NCI-H146 (cell line): ENCODE data around the gene FBN2.

ENCODE experiments used
- DNase-seq: peaks from one replicate; lab custom pipeline; 2025; lab: John Stamatoyannopoulos, UW

The FBN2 gene

DNA sequence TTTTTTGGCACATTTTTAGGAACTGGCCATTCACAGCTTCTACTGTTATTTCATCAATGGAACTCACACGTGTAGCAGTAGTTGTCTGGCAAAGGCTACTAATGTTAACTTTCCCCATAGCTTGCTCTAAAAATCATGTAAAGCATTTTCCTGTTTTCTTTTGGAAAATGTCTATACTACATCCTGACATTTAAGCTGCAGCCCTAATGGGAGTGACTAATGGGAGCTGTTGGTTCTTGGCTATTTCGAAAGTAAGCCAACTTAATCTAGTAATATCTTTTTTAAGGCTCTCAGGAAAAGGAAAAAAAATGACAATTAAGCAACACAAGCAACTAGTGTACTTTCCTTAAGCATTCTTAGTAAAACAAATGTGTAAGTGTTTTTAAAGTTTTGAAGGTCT, 285.3 kb downstream of the FBN2 start:
- no peak for DNase-seq

DNA sequence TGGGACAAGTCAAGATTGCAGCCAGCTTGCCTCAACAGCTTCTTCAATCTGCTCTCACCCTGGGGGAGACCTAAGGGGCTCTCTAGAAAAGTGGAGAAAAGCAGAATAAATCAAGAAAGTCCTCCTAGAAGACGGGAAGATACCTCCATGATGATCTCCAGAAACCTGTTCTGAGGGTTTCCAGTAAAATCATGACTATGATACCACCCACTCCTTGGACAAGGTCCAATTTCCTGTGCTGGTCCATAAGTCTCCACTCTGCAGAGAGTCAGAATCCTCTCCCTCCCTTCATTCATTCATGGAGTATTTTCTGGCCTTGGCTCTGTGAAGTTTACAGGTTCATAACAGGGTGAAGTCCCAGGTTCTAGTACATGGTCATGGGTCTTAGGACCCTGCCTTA, 285.8 kb downstream of the FBN2 start:
- DNase-seq, result no peak

DNA sequence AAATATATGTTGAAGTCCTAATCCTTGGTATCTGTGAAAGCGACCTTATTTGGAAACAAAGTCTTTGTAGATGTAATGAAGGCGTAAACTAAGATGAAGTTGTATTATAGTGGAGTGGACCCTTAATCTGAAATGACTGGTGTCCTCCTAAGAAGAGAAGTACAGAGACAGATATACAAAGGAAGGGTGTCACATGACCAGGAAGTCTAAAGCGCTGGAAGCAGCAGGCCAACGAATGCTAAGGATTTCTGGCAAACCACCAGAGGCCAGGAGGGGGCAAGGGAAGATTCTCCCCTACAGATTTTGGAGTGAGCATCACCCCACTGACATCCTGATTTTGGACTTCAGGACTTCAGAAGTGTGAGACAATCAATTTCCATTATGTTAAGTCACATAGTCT, 292.1 kb downstream of the FBN2 start:
- no peak for DNase-seq

DNA sequence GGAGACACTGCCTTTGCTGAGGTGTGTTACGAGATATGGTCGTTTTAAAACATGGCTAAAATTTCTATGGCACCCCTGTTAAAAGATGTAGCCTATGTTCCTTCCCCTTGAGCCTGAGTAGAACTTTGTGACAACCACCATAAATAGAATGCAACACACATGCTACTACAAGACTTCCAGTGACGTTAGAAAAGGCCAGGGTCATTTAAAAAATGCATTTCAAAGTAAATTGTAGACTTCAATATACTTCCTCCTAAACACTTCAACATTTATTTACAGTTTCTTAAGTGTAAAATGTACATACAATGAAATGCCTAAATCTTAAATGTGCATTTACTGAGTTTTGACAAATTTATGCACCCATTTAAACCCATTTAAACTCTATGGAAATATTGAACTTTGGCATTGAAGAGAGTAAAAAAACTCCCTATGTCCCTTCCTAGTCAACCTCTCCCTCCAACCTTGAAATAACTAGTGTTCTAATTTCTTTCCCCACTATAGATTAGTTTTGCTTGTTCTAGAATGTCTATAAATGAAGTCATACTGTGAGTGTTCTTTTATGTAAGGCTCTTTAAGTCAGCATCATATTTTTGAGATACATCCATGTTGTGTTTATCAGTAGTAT, 294.0 kb downstream of the FBN2 start:
- no peak for DNase-seq

DNA sequence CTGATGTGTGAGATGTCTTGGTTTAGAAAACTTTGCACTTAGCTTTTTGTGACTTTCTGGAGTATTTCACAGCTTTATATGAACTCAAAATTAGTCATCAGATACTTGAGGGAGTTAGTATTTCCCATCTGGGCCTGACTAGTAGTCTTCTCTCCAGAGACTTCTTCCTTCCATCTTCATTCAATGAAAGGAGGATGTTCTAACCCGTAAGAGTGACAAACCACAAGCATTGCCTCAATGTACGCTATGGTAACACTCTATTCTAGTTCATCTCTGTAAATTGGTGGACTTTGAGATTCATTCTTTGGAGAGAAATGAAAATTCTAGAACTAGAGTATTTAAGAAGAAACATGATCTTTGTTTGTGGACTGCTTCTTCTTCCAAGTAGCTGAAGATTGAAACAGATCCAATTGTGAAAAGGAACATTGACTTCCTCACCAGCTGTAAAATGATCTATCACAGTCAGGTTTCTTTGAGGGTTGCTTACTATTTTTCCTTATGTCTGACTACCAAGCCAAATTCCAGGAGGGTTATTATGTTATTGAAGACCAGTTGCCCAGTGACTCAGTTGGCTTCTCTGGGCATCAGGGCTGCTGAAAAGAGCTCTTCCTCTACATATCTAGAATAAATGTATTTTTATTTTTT, 296.9 kb downstream of the FBN2 start:
- no peak for DNase-seq

DNA sequence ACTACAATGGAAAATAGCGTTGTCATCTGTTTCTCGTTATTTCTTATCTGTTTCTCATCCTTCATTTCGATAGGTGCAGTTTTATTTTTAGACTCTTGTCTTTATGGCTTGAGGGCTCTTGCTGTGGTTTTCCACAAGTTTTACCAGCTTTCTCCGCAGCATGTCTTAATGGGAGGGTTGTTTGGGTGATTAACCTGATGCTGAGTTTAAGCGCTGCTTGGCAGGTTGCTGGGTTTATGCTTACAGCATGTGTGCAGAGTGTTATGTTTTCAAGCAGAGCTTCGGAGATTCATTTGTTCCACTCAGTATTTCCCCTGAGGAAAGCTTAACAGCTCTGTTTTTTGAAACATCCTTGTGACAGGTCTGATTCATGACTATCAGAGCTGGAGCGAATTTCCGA, 300.5 kb downstream of the FBN2 start:
- no peak for DNase-seq

DNA sequence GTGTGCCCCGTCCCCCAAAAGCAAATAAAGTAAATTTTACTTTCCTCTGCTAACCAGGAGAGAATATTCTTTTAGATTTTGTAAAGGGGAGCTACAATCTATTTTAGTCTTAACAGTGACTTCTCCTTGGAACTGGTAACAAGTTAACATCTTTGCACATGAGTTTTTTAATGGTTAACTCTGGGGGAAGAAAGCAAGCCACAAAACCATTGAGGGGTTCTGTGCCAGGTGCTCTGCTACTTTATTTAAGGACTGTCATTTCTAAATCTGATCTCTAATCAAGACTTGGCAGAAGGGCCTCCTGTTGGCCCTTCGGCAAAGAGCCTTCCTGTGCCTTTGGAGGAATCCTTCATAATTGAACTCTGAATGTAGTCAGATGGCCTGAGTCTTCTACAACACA, 301.0 kb downstream of the FBN2 start:
- DNase-seq, result no peak

DNA sequence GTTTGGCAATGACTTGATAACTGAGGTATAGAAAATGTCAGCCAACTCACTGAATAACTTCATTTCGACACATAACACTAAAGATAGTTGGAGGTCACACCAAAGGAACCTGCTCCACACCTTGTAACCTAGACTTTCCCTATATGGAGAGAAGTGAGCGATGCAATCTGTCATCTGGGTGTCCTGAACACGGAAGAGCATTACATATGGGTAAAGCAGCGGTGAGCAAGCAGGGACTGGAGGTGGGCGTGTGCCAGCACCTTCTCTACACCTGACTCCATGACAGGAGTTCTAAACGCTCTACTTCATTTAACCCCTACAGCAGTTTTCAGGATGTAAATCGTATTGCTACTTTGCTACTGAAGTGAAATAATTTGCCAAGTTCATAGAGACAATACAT, 301.7 kb downstream of the FBN2 start:
- DNase-seq, result no peak

DNA sequence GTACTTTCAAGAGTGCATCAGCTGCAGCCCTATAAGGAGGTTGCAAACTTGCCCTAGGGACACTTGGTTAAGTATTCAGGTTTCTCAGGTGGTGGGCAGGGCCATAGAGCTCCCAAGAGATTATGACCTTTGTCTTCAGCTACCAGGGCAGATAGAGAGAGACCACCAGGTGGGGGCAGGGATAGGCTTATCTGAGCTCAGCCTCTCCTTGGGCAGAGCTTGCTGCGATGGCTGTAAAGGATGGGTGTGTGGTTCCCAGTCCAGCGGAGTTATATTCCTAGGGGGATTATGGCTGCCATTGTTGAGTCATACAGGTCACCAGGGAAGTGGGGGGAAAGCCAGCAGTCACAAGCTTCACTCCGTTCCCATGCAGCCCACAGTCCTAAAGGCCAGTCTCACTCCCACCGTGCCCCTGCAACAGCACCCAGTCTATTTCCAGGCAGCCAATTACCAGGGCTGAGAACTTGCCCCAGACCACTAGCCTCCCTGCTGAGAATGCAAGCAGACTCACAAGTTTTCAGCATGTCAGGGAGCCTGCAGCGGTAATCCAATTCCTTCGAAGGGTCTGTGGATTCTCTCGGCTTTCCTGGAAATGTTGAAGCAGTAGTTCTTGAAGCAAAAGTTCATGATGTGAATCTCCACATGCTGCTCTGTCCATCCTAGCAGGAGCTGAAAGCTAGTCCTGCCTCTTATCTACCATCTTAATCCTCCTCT, 303.0 kb downstream of the FBN2 start:
- DNase-seq, result no peak

DNA sequence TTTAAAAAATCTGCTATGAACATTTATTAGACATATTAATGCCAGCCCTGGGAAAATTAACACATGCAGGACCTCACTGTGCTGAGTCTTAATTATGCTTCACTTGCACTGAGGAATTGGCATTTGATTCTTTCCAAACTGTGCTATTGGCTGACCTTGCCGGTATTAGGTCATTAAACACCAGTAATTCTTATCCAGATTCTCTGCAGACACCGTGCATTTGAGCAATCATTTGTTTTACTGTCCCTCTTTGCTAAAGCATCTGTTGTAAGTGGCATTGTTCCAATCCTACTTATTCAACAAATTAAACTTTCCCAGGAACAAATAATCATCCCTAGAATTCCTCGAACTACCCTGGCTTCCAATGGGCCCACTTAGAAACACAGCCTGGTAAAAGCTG, 309.5 kb downstream of the FBN2 start:
- no peak for DNase-seq

DNA sequence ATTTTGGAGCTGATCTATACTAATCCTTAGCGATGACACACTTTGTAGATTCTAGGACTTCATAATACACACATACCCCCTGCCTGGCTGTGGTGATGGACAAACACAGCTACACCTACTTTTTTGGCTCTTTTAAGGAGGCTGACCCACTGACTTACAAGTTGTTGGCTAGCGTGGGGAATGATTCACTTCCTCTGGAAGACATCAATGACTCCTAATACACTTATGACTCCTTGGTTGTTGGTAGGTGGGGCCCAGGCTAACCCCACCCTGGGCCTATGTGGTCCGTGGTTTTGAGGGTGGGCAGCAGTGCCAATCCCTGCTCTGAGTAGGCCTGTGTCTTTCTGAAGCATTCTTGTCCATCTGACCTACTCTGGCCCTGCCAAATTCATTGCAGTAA, 310.0 kb downstream of the FBN2 start:
- no peak for DNase-seq

DNA sequence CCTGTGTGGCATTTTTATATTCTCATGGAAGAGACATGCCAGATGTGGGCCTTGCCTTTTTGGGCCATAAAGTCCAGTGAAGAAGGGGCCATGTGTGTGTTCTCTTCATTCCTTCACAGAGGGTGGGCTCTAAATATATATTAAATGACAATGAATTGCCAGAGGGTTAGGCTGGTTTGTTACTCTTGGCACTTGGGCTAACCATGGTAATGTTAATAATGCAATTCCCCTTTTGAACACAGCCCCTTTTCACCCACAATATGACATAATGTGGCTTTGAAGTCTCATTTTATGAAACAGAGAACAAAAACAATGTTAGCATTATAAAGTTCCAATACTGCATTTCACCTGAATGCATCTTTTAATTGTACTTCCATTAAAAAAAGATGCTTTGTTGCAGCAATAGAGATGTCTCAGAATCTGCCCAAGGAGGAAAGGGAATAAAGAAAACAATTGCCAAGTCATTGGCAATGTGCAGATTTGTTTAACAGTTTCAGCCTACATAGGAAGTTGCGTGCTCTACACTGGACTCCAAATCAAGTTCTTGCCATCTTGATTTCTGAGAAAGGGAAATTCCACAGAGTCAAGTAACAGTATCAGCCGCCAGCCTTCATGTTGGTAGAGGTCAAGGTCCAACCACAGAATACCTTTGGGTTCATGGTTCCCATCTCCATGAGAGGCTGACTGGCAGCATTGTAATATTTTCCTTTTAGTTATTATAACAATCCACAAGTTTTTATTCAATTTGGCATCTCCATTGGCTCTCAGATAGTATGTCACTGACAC, 312.6 kb downstream of the FBN2 start:
- no peak for DNase-seq

DNA sequence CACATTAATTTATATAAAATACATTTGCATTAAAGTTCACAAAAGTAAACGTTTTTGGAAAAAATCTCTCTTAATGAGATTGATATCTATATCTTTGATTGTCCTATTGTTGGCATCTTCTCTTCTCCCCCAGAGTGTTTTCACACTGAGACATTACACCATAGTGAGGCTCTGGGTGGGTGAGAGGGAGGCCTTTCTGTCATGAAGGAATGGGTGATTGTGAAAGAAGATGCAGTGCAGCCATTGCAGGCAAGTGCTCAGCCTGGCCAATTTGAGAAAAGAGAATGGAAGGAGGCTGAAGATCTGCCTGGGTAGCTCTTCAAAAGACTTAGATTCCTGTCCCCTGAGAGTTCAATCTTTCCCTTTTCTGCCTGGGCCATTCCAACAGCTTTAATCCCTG, 313.7 kb downstream of the FBN2 start:
- no peak for DNase-seq

DNA sequence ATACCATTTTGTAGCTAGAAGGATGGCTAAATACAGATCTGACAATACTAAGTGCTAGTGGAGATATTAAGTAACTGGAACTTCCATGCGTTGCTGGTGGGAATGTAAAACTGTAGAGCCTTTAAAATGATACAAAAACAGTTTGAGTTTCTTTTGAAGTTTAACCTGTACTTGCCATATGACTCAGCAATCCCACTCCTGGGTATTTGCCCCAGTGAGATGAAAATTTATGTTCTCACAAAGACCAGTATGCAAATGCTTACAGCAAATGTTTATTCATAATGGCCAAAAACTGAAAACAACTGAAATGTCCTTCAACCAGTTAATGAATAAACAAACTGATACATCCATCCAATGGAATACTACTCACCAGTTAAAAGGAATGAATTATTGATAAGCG, 317.2 kb downstream of the FBN2 start:
- DNase-seq, result no peak

DNA sequence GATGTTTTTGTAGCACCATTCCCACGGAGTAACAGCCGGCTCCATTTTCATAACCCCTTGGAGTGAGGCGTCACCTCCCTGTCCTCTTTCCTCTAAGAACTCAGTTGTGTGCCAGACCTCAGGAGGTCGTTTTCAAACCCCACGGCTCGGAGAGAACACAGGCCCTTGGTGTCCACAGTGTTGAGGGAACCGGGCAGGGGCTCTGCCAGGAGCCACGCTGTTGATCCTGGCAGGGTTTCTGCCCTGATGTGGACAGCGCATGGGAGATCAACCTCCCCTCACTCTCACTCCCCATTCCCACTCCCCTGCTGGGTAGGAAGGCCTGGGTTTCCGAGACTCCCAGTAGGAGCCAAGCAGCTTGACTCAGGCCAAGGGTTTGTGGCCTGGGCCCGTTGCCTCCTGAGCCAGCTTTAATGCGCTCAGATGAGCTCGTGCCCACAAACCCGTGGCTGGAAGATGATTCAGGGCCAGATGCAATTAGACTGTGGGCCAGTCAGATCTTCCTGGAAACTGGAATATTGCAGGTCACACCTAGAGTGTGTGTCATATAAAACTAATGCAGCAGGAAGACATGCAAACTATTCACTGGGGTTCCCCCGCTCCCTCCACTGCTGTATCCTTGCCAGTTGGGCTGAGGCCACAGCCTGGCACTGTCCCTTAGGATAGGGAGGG, 321.0 kb downstream of the FBN2 start:
- no peak for DNase-seq

DNA sequence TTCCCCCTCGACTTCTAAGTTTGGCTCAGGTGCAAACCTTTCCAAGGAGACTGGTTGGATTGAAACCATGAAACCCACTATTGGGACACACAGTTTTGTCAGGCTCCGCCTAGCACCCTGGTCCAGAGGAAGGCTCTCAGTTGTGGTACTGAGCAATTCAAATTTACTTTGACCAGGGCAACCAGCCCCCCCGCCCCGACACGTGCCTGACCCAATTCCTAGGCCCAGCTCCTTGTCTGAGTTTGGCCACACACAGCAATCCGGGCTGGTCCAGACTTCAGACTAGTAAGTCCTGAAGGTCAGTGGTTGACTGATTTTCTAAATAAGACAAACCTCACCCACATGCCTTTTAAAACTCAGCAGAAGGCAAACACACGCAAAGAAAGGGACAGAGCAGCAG, 321.8 kb downstream of the FBN2 start:
- DNase-seq, result peak; percentile 28

DNA sequence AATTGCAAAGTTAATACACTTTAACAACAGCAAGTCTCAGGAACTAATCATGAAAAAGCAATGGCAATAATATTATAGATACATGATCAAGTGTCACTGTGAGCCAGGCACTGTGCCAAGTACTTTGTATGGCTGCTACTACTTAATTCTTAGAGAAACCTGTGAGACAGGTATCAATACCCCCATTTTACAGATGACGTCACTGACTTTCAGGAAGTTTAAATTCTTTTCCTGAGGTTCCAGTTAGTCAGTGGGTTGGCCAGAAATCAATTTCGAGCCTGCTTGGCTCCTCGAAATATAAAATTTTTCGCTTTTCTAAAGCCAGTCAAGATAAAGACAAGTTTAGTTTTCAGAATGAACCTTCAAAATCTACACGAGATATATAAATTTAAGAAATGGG, 324.2 kb downstream of the FBN2 start:
- no peak for DNase-seq

DNA sequence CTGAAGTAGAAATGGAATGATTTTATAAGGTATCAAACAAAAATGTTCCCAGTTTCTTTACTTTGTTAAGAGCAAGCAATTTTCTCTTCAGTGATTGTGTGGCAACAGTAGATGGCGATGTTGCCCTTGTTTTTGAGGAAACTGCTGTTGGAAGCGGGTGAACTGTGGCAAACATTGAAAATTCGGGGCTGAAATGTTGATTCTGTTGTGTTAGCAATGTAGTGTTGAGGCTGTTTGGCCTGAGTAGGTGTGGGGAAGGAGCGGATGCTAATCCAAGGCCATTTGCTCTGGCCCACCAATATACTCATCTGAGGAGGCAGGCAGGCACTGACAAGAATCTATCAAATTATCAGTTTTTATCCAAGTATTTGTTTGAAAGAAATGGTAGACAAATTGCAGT, 324.7 kb downstream of the FBN2 start:
- peak; percentile 66 for DNase-seq

DNA sequence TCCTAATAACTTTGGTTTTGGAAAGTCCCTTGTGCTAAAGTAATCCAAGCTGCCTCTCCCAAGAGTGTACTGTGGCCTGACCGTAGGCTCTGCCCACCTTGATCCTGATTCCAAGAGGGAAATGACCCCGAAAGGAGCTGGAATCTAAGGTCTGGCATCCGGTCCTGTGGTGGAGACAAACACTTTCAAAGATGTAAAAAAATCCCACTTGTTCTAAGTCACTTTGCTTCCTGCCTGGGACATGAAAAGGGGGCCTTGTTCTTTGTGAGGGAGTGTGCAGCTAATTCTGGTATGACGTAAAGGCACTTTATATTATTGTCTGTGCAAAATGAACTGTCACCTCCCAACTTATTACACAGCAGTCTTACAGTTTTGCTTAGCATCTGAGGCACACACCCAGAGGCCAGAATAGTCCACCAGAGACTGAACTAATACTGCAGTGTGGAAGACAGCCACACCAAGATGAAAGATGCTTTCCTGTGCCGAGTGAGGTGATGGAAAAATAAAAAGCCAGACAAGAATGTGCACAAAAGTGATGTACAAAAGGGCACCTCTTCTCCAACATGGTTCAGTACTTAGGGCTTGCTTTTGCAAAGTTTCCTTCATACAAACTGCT, 325.7 kb downstream of the FBN2 start:
- no peak for DNase-seq

DNA sequence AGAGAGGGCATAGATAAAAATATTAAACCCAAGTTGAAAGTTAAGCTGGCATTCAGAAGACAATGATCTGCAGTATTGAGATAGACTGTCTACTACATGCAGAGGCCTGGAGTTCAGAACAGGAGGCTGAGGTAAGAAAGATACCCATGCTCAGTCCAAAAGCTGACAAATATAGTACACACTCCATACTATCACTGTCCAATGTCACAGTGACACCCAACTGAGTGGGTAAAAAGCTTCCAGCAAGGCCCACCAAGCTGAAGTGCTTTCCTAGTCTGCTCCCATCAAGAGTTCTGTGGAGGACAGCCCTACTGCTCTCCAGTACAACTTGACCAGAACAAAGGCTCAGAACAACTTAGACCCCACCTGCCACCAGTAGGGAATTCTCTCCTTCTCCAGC, 329.6 kb downstream of the FBN2 start:
- DNase-seq, result no peak
